Liver (tissue), 9 donors: Measurements from ENCODE around the gene KCNK2. TPM values are rescaled to one million over a fixed set of nuclear protein-coding genes. Genes with fewer than 3 reads are reported as not detected.

ENCODE experiments used
- DNase-seq: peaks from one replicate; pipeline ENCODE4 v3.0.0-alpha.2; 2017; ENCODE audit warnings: low spot score
- H3K27ac ChIP-seq, 2 donors: one replicate each; pipeline ENCODE4 v1.7.0; 2013; ENCODE audit warnings: inconsistent platforms in 2 of 2, low read length in 2 of 2, control low read depth in 1 of 2, low read depth in 1 of 2, mild to moderate bottlenecking in 1 of 2
- H3K27me3 ChIP-seq, 4 donors: one replicate each; pipeline versions ENCODE4 v1.6.1 to v1.7.0; 2013; ENCODE audit warnings: low read length in 3 of 4, inconsistent platforms in 1 of 4, mild to moderate bottlenecking in 1 of 4, moderate library complexity in 1 of 4; ENCODE audit not compliant: control insufficient read depth in 4 of 4, insufficient read depth in 4 of 4
- H3K36me3 ChIP-seq, 4 donors: one replicate each; pipeline versions ENCODE4 v1.6.1 to v1.7.0; 2013; ENCODE audit warnings: low read length in 3 of 4, mild to moderate bottlenecking in 3 of 4, low read depth in 1 of 4, moderate library complexity in 1 of 4; ENCODE audit not compliant: control insufficient read depth in 4 of 4, insufficient read depth in 3 of 4
- H3K4me1 ChIP-seq, 4 donors: one replicate each; pipeline versions ENCODE4 v1.6.1 to v1.7.0; 2013; ENCODE audit warnings: low read length in 3 of 4, mild to moderate bottlenecking in 3 of 4, moderate library complexity in 1 of 4; ENCODE audit not compliant: control insufficient read depth in 4 of 4, insufficient read depth in 4 of 4
- H3K4me3 ChIP-seq, 3 donors: one replicate each; pipeline versions ENCODE4 v1.6.1 to v1.7.0; 2013; ENCODE audit warnings: low read length in 3 of 3, control low read depth in 1 of 3, low read depth in 1 of 3, mild to moderate bottlenecking in 1 of 3
- H3K9ac ChIP-seq, 2 donors: one replicate each; pipeline ENCODE4 v1.7.0; 2013; ENCODE audit warnings: low read length in 2 of 2, mild to moderate bottlenecking in 2 of 2, moderate library complexity in 2 of 2, control low read depth in 1 of 2, low read depth in 1 of 2
- H3K9me3 ChIP-seq, 4 donors: one replicate each; pipeline versions ENCODE4 v1.6.1 to v1.7.0; 2013; ENCODE audit warnings: low read length in 3 of 4; ENCODE audit not compliant: control insufficient read depth in 4 of 4
- ATF3 ChIP-seq: IDR thresholded peaks from 2 replicates; pipeline ENCODE4 v1.6.1; 2016; ENCODE audit warnings: antibody characterized with exemption
- CTCF ChIP-seq: fragments of 150-350 bp; IDR thresholded peaks from 2 replicates; pipeline ENCODE4 v1.5.1; 2017; ENCODE audit warnings: improper control_type of control experiment, low read depth, low read length; ENCODE audit not compliant: missing input control
- EGR1 ChIP-seq, 2 donors: IDR thresholded peaks; 2 replicates each; pipeline ENCODE4 v1.6.1; 2016 to 2018; ENCODE audit warnings: antibody characterized with exemption in 2 of 2, low read depth in 2 of 2
- FOXA1 ChIP-seq: IDR thresholded peaks from 2 replicates; pipeline ENCODE4 v1.6.1; 2016; ENCODE audit warnings: antibody characterized with exemption
- GABPA ChIP-seq, 2 donors: IDR thresholded peaks in 1 of 2; conservative IDR thresholded peaks in 1 of 2; 2 replicates each; pipeline ENCODE4 v1.6.1; 2016; ENCODE audit warnings: antibody characterized with exemption in 2 of 2, mild to moderate bottlenecking in 1 of 2, moderate library complexity in 1 of 2
- HNF4A ChIP-seq, 2 donors: conservative IDR thresholded peaks; 2 replicates each; pipeline ENCODE4 v1.6.1; 2016; ENCODE audit warnings: antibody characterized with exemption in 2 of 2, mild to moderate bottlenecking in 2 of 2
- HNF4G ChIP-seq: IDR thresholded peaks from 2 replicates; pipeline ENCODE4 v1.6.1; 2016; ENCODE audit warnings: antibody characterized with exemption
- MAX ChIP-seq: IDR thresholded peaks from 2 replicates; pipeline ENCODE4 v1.6.1; 2016; ENCODE audit warnings: antibody characterized with exemption
- NR2F2 ChIP-seq: IDR thresholded peaks from 2 replicates; pipeline ENCODE4 v1.6.1; 2016; ENCODE audit warnings: antibody characterized with exemption
- RAD21 ChIP-seq, 2 donors: IDR thresholded peaks; 2 replicates each; pipeline ENCODE4 v1.6.1; 2016; ENCODE audit warnings: antibody characterized with exemption in 2 of 2, mild to moderate bottlenecking in 2 of 2
- REST ChIP-seq: IDR thresholded peaks from 2 replicates; pipeline ENCODE4 v1.6.1; 2016; ENCODE audit warnings: antibody characterized with exemption, mild to moderate bottlenecking
- RXRA ChIP-seq, 2 donors: IDR thresholded peaks; 2 replicates each; pipeline ENCODE4 v1.6.1; 2017 to 2018; ENCODE audit warnings: antibody characterized with exemption in 2 of 2, mild to moderate bottlenecking in 1 of 2
- TAF1 ChIP-seq: conservative IDR thresholded peaks from 2 replicates; pipeline ENCODE4 v1.6.1; 2016; ENCODE audit warnings: antibody characterized with exemption, mild to moderate bottlenecking
- YY1 ChIP-seq: IDR thresholded peaks from 2 replicates; pipeline ENCODE4 v1.6.1; 2016; ENCODE audit warnings: antibody characterized with exemption, mild to moderate bottlenecking
- ZBTB33 ChIP-seq: IDR thresholded peaks from 2 replicates; pipeline ENCODE4 v1.6.1; 2016; ENCODE audit warnings: antibody characterized with exemption
- WGBS: extraction: QIAGEN DNeasy Blood & Tissue Kit; methylation state at CpG from one replicate; pipeline ENCODE4 v1.1.7; 2013; 5-methylcytosine and 5-hydroxymethylcytosine counted together
- polyA plus RNA-seq, 2 donors: library from polyadenylated mRNA; stranded (reverse) in 1 of 2; unstranded in 1 of 2; fragments of 200-250 nt in 1 of 2; fragments of >200 nt in 1 of 2; fragmentation: Nextera tagmentation in 1 of 2; extraction: Ambion mirVana in 1 of 2; gene quantifications; one replicate each; pipeline versions ENCODE4 v1.2.1 to v1.2.3, GENCODE V29; 2013 to 2015
- total RNA-seq, 2 donors: library from RNA; depleted of rRNA; stranded (reverse); fragments of >200 nt; gene quantifications; one replicate each; pipeline ENCODE4 v1.2.3, GENCODE V29; 2014
- donor health status: healthy.
- donor health status: healthy.
- donor health status: healthy.
- donor health status: healthy.
- donor health status: healthy.

KCNK2 gene
- total and polyA plus RNA-seq, 4 donors = 0.01 to 0.08 TPM; not detected in 2

- TF ChIP-seq ATF3 (no peak), MAX (no peak)
These were observed 22.6 kb upstream of the KCNK2 start (continued) for GRCh38 chr1:215059947-215060346.

- no peak for DNase-seq
- 68% methylated on average over 5 of the region's 5 CpGs for WGBS
- Histone ChIP-seq H3K27ac (no peak overlapping the region), H3K9me3 (no peaks in the 10 kb centered on the region), H3K27me3 (no peaks in the 10 kb centered on the region), H3K36me3 (no peaks in the 10 kb centered on the region), H3K9ac (no peak overlapping the region), H3K4me1 (no peaks in the 10 kb centered on the region), H3K4me3 (no peak overlapping the region)
- TF ChIP-seq HNF4A (conservative IDR thresholded peaks at IDR 0.05) (no peak), TAF1 (no peak), REST (no peak), YY1 (no peak), CTCF (no peak), GABPA (IDR thresholded peaks at IDR 0.05 in 1 of 2, conservative IDR thresholded peaks at IDR 0.05 in 1 of 2) (no peak), ZBTB33 (no peak), NR2F2 (no peak), FOXA1 (no peak), EGR1 (IDR thresholded peaks at IDR 0.05; ENCODE audit: low read depth in 2 of 2) (no peak), MAX (no peak)
These were observed 18.2 kb upstream of the KCNK2 start for GRCh38 chr1:215064327-215064726.

GRCh38 chr1:215071078-215071477, 11.5 kb upstream of the KCNK2 start:
- no peak for DNase-seq
- no peak for TF ChIP-seq HNF4G
- TF ChIP-seq EGR1 (IDR thresholded peaks at IDR 0.05; ENCODE audit: low read depth in 2 of 2) = no peak
- TF ChIP-seq NR2F2 = no peak
- TF ChIP-seq ATF3 = no peak
- no peak for TF ChIP-seq ZBTB33
- TF ChIP-seq RAD21 (IDR thresholded peaks at IDR 0.05) = no peak
- no peak for TF ChIP-seq RXRA (IDR thresholded peaks at IDR 0.05)
- no peak for TF ChIP-seq REST
- no peak for TF ChIP-seq HNF4A (conservative IDR thresholded peaks at IDR 0.05)
- Histone ChIP-seq H3K9ac (no peak overlapping the region), H3K27me3 (no peaks in the 10 kb centered on the region), H3K27ac (no peak overlapping the region), H3K4me3 (no peak overlapping the region), H3K36me3 (no peaks in the 10 kb centered on the region), H3K9me3 (no peaks in the 10 kb centered on the region), H3K4me1 (no peaks in the 10 kb centered on the region)
- WGBS = 37% methylated on average over 1 of the region's 1 CpG
